Liver (tissue), 9 donors: ENCODE measurements around the gene ACTR2. TPM values are rescaled to one million over a fixed set of nuclear protein-coding genes. Genes with fewer than 3 reads are reported as not detected.

Source experiments
- DNase-seq: peaks from one replicate; pipeline ENCODE4 v3.0.0-alpha.2; 2017; ENCODE audit warnings: low spot score
- H3K27ac ChIP-seq, 2 donors: one replicate each; pipeline ENCODE4 v1.7.0; 2013; ENCODE audit warnings: inconsistent platforms in 2 of 2, low read length in 2 of 2, control low read depth in 1 of 2, low read depth in 1 of 2, mild to moderate bottlenecking in 1 of 2
- H3K27me3 ChIP-seq, 4 donors: one replicate each; pipeline versions ENCODE4 v1.6.1 to v1.7.0; 2013; ENCODE audit warnings: low read length in 3 of 4, inconsistent platforms in 1 of 4, mild to moderate bottlenecking in 1 of 4, moderate library complexity in 1 of 4; ENCODE audit not compliant: control insufficient read depth in 4 of 4, insufficient read depth in 4 of 4
- H3K36me3 ChIP-seq, 4 donors: one replicate each; pipeline versions ENCODE4 v1.6.1 to v1.7.0; 2013; ENCODE audit warnings: low read length in 3 of 4, mild to moderate bottlenecking in 3 of 4, low read depth in 1 of 4, moderate library complexity in 1 of 4; ENCODE audit not compliant: control insufficient read depth in 4 of 4, insufficient read depth in 3 of 4
- H3K4me1 ChIP-seq, 4 donors: one replicate each; pipeline versions ENCODE4 v1.6.1 to v1.7.0; 2013; ENCODE audit warnings: low read length in 3 of 4, mild to moderate bottlenecking in 3 of 4, moderate library complexity in 1 of 4; ENCODE audit not compliant: control insufficient read depth in 4 of 4, insufficient read depth in 4 of 4
- H3K4me3 ChIP-seq, 3 donors: one replicate each; pipeline versions ENCODE4 v1.6.1 to v1.7.0; 2013; ENCODE audit warnings: low read length in 3 of 3, control low read depth in 1 of 3, low read depth in 1 of 3, mild to moderate bottlenecking in 1 of 3
- H3K9ac ChIP-seq, 2 donors: one replicate each; pipeline ENCODE4 v1.7.0; 2013; ENCODE audit warnings: low read length in 2 of 2, mild to moderate bottlenecking in 2 of 2, moderate library complexity in 2 of 2, control low read depth in 1 of 2, low read depth in 1 of 2
- H3K9me3 ChIP-seq, 4 donors: one replicate each; pipeline versions ENCODE4 v1.6.1 to v1.7.0; 2013; ENCODE audit warnings: low read length in 3 of 4; ENCODE audit not compliant: control insufficient read depth in 4 of 4
- ATF3 ChIP-seq: IDR thresholded peaks from 2 replicates; pipeline ENCODE4 v1.6.1; 2016; ENCODE audit warnings: antibody characterized with exemption
- CTCF ChIP-seq: fragments of 150-350 bp; IDR thresholded peaks from 2 replicates; pipeline ENCODE4 v1.5.1; 2017; ENCODE audit warnings: improper control_type of control experiment, low read depth, low read length; ENCODE audit not compliant: missing input control
- EGR1 ChIP-seq, 2 donors: IDR thresholded peaks; 2 replicates each; pipeline ENCODE4 v1.6.1; 2016 to 2018; ENCODE audit warnings: antibody characterized with exemption in 2 of 2, low read depth in 2 of 2
- FOXA1 ChIP-seq: IDR thresholded peaks from 2 replicates; pipeline ENCODE4 v1.6.1; 2016; ENCODE audit warnings: antibody characterized with exemption
- FOXA2 ChIP-seq: IDR thresholded peaks from 2 replicates; pipeline ENCODE4 v1.6.1; 2016; ENCODE audit warnings: antibody characterized with exemption
- GABPA ChIP-seq, 2 donors: IDR thresholded peaks in 1 of 2; conservative IDR thresholded peaks in 1 of 2; 2 replicates each; pipeline ENCODE4 v1.6.1; 2016; ENCODE audit warnings: antibody characterized with exemption in 2 of 2, mild to moderate bottlenecking in 1 of 2, moderate library complexity in 1 of 2
- HNF4A ChIP-seq, 2 donors: conservative IDR thresholded peaks; 2 replicates each; pipeline ENCODE4 v1.6.1; 2016; ENCODE audit warnings: antibody characterized with exemption in 2 of 2, mild to moderate bottlenecking in 2 of 2
- HNF4G ChIP-seq: IDR thresholded peaks from 2 replicates; pipeline ENCODE4 v1.6.1; 2016; ENCODE audit warnings: antibody characterized with exemption
- JUND ChIP-seq, 2 donors: IDR thresholded peaks; 2 replicates each; pipeline ENCODE4 v1.6.1; 2016; ENCODE audit warnings: antibody characterized with exemption in 2 of 2
- MAX ChIP-seq: IDR thresholded peaks from 2 replicates; pipeline ENCODE4 v1.6.1; 2016; ENCODE audit warnings: antibody characterized with exemption
- NR2F2 ChIP-seq: IDR thresholded peaks from 2 replicates; pipeline ENCODE4 v1.6.1; 2016; ENCODE audit warnings: antibody characterized with exemption
- RAD21 ChIP-seq, 2 donors: IDR thresholded peaks; 2 replicates each; pipeline ENCODE4 v1.6.1; 2016; ENCODE audit warnings: antibody characterized with exemption in 2 of 2, mild to moderate bottlenecking in 2 of 2
- REST ChIP-seq: IDR thresholded peaks from 2 replicates; pipeline ENCODE4 v1.6.1; 2016; ENCODE audit warnings: antibody characterized with exemption, mild to moderate bottlenecking
- RXRA ChIP-seq, 2 donors: IDR thresholded peaks; 2 replicates each; pipeline ENCODE4 v1.6.1; 2017 to 2018; ENCODE audit warnings: antibody characterized with exemption in 2 of 2, mild to moderate bottlenecking in 1 of 2
- SP1 ChIP-seq: IDR thresholded peaks from 2 replicates; pipeline ENCODE4 v1.6.1; 2018; ENCODE audit warnings: antibody characterized with exemption, mild to moderate bottlenecking
- TAF1 ChIP-seq: conservative IDR thresholded peaks from 2 replicates; pipeline ENCODE4 v1.6.1; 2016; ENCODE audit warnings: antibody characterized with exemption, mild to moderate bottlenecking
- YY1 ChIP-seq: IDR thresholded peaks from 2 replicates; pipeline ENCODE4 v1.6.1; 2016; ENCODE audit warnings: antibody characterized with exemption, mild to moderate bottlenecking
- ZBTB33 ChIP-seq: IDR thresholded peaks from 2 replicates; pipeline ENCODE4 v1.6.1; 2016; ENCODE audit warnings: antibody characterized with exemption
- WGBS: extraction: QIAGEN DNeasy Blood & Tissue Kit; methylation state at CpG from one replicate; pipeline ENCODE4 v1.1.7; 2013; 5-methylcytosine and 5-hydroxymethylcytosine counted together
- polyA plus RNA-seq, 2 donors: library from polyadenylated mRNA; stranded (reverse) in 1 of 2; unstranded in 1 of 2; fragments of 200-250 nt in 1 of 2; fragments of >200 nt in 1 of 2; fragmentation: Nextera tagmentation in 1 of 2; extraction: Ambion mirVana in 1 of 2; gene quantifications; one replicate each; pipeline versions ENCODE4 v1.2.1 to v1.2.3, GENCODE V29; 2013 to 2015
- total RNA-seq, 2 donors: library from RNA; depleted of rRNA; stranded (reverse); fragments of >200 nt; gene quantifications; one replicate each; pipeline ENCODE4 v1.2.3, GENCODE V29; 2014
- donor health status: healthy.
- donor health status: healthy.
- donor health status: healthy.
- donor health status: healthy.
- donor health status: healthy.

Gene ACTR2
- total and polyA plus RNA-seq, 4 donors, result 21.6 to 72.0 (median 45.9) TPM

GRCh38 chr2:65228263-65228750 lies 676 bp downstream of the ACTR2 start (continued):
- TF ChIP-seq ZBTB33, result no peak

GRCh38 chr2:65231121-65231520 lies 3.5 kb downstream of the ACTR2 start:
- Histone ChIP-seq H3K9ac (no peak overlapping the region), H3K27ac (no peak overlapping the region), H3K4me3 (no peak overlapping the region), H3K36me3 (no peaks in the 10 kb centered on the region), H3K4me1 (peaks cover 5 to 26% (median 15%) of the 10 kb centered on the region in 4 donors), H3K27me3 (no peaks in the 10 kb centered on the region), H3K9me3 (no peaks in the 10 kb centered on the region)
- TF ChIP-seq RXRA (IDR thresholded peaks at IDR 0.05), result no peak
- no peak for TF ChIP-seq FOXA2
- no peak for TF ChIP-seq FOXA1
- TF ChIP-seq ZBTB33, result no peak
- TF ChIP-seq MAX, result no peak
- TF ChIP-seq REST, result no peak
- no peak for TF ChIP-seq GABPA (IDR thresholded peaks at IDR 0.05 in 1 of 2, conservative IDR thresholded peaks at IDR 0.05 in 1 of 2)
- TF ChIP-seq CTCF, result no peak
- no peak for TF ChIP-seq ATF3
- TF ChIP-seq EGR1 (IDR thresholded peaks at IDR 0.05; ENCODE audit: low read depth in 2 of 2), result no peak
- TF ChIP-seq TAF1, result no peak
- TF ChIP-seq HNF4G, result no peak
- no peak for TF ChIP-seq SP1
- TF ChIP-seq NR2F2, result no peak
- no peak for TF ChIP-seq HNF4A (conservative IDR thresholded peaks at IDR 0.05)
- TF ChIP-seq YY1, result no peak
- TF ChIP-seq RAD21 (IDR thresholded peaks at IDR 0.05), result no peak
- TF ChIP-seq JUND (IDR thresholded peaks at IDR 0.05), result no peak
- DNase-seq, result no peak
- 94% methylated on average over 1 of the region's 1 CpG for WGBS
